ENCODE results near the gene NOL4L. TPM values are rescaled to one million over a fixed set of nuclear protein-coding genes. Genes with fewer than 3 reads are reported as not detected.

NOL4L gene
- total RNA-seq, 1 experiment from 2014 or later = 40.9 TPM

GRCh38 chr20:32474009-32474716 is 111.0 kb downstream of the NOL4L start:
- peak overlapping the region; percentile 56 for H3K27ac ChIP-seq
- no peaks in the 10 kb centered on the region for H3K27me3 ChIP-seq (ENCODE audit: insufficient read depth, low read depth)
- H2AFZ ChIP-seq = no peak overlapping the region
- TF ChIP-seq CTCF (conservative IDR thresholded peaks at IDR 0.05) (no peak), EZH2 (IDR thresholded peaks at IDR 0.05; ENCODE audit: low read depth) (no peak)
- peaks cover 44% of the 10 kb centered on the region for H3K79me2 ChIP-seq (ENCODE audit: low read depth)
- peak overlapping the region; percentile 26; the same call in 1 of the 2 replicates for H3K4me3 ChIP-seq
- BruUV-seq (replicated peaks) = no TSS peak
- H3K9me3 ChIP-seq (ENCODE audit: insufficient read depth, low read depth) = no peaks in the 10 kb centered on the region
- H3K4me2 ChIP-seq = peak overlapping the region; percentile 76
- ChIA-PET POLR2A (ENCODE audit: unreplicated experiment) (interaction anchor here (0.5 kb wide), 1 partner anchor 1254 kb away, joined by 3 read pairs; no protein-coding TSS in a partner anchor), CTCF (no interaction called here)
- no peaks in the 10 kb centered on the region for H3K36me3 ChIP-seq (ENCODE audit: low read depth)
- intact Hi-C loops (cut with micrococcal nuclease; ENCODE audit: unreplicated experiment) = no loop called here
- no peaks in the 10 kb centered on the region for H3K9me2 ChIP-seq (ENCODE audit: insufficient read depth)
- H3K4me1 ChIP-seq (replicated peaks; ENCODE audit: insufficient read depth) = peaks cover 34% of the 10 kb centered on the region
- H4K20me1 ChIP-seq (ENCODE audit: insufficient read depth) = peaks cover 18% of the 10 kb centered on the region; the same call in 1 of the 2 replicates
- no peak for DNase-seq
- peaks cover 21% of the 10 kb centered on the region; the same call in 1 of the 2 replicates for H3F3A ChIP-seq (ENCODE audit: insufficient read depth, low read depth)

- H3K4me3 ChIP-seq = no peak overlapping the region
- no TSS peak for BruUV-seq (replicated peaks)
- no peaks in the 10 kb centered on the region for H3K27me3 ChIP-seq (ENCODE audit: insufficient read depth, low read depth)
Observed at GRCh38 chr20:32473231-32474008, 111.7 kb downstream of the NOL4L start.

More at GRCh38 chr20:32473231-32474008, 111.7 kb downstream of the NOL4L start:
- Histone ChIP-seq H3K9me3 (ENCODE audit: insufficient read depth, low read depth) (no peaks in the 10 kb centered on the region), H3K27ac (no peak overlapping the region), H3K4me1 (replicated peaks; ENCODE audit: insufficient read depth) (peaks cover 34% of the 10 kb centered on the region), H4K20me1 (ENCODE audit: insufficient read depth) (peaks cover 11% of the 10 kb centered on the region; the same call in 1 of the 2 replicates), H2AFZ (no peak overlapping the region), H3K36me3 (ENCODE audit: low read depth) (no peaks in the 10 kb centered on the region), H3K4me2 (no peak overlapping the region), H3K79me2 (ENCODE audit: low read depth) (peaks cover 37% of the 10 kb centered on the region), H3K9me2 (ENCODE audit: insufficient read depth) (no peaks in the 10 kb centered on the region), H3F3A (ENCODE audit: insufficient read depth, low read depth) (peaks cover 21% of the 10 kb centered on the region; the same call in 1 of the 2 replicates)
- intact Hi-C loops (cut with micrococcal nuclease; ENCODE audit: unreplicated experiment) = no loop called here
- no peak for DNase-seq
- ChIA-PET CTCF (no interaction called here), POLR2A (ENCODE audit: unreplicated experiment) (interaction anchor here (0.5 kb wide), 1 partner anchor 1255 kb away, joined by 3 read pairs; no protein-coding TSS in a partner anchor)
- TF ChIP-seq CTCF (conservative IDR thresholded peaks at IDR 0.05) (no peak), EZH2 (IDR thresholded peaks at IDR 0.05; ENCODE audit: low read depth) (no peak)
